HS-5 (cell line): Measurements from ENCODE around the gene KYAT1.
"Not testable (repeated sequence)": the region's sequence is repeated elsewhere in the genome, so short reads cannot be mapped to it uniquely, and the experiment has no call there.

Source experiments
- DNase-seq: peaks from one replicate; pipeline ENCODE4 v3.0.0-alpha.2; 2012; ENCODE audit warnings: low read depth

The KYAT1 gene

GRCh38 chr9:128818099-128818838 lies 63.5 kb downstream of the KYAT1 start, which contains the start of gene ENDOG:
ENDOG (plus strand) TSS chr9:128818500; CDS start chr9:128818685, 185 bp downstream.
- DNase-seq, result peak; percentile 88

- DNase-seq, result no peak
Observed at GRCh38 chr9:128810873-128811272, 70.9 kb downstream of the KYAT1 start.

GRCh38 chr9:128809831-128810230 lies 71.9 kb downstream of the KYAT1 start:
- DNase-seq, result no peak

GRCh38 chr9:128809036-128809599 lies 72.6 kb downstream of the KYAT1 start:
- no peak for DNase-seq

GRCh38 chr9:128808543-128808942 lies 73.2 kb downstream of the KYAT1 start:
- DNase-seq, result no peak

GRCh38 chr9:128807827-128808226 lies 73.9 kb downstream of the KYAT1 start:
- DNase-seq, result no peak

GRCh38 chr9:128805661-128806060 lies 76.1 kb downstream of the KYAT1 start:
- no peak for DNase-seq

- no peak for DNase-seq
Observed at GRCh38 chr9:128802482-128802881, 79.3 kb downstream of the KYAT1 start.

- no peak for DNase-seq
Observed at GRCh38 chr9:128800061-128800460, 81.7 kb downstream of the KYAT1 start.

GRCh38 chr9:128798896-128799295 lies 82.9 kb downstream of the KYAT1 start:
- no peak for DNase-seq

GRCh38 chr9:128794961-128795360 lies 86.8 kb downstream of the KYAT1 start:
- DNase-seq, result not testable (repeated sequence)

GRCh38 chr9:128792978-128793686 lies 88.6 kb downstream of the KYAT1 start:
- DNase-seq, result no peak

- DNase-seq, result no peak
Observed at GRCh38 chr9:128792134-128792533, 89.6 kb downstream of the KYAT1 start.

GRCh38 chr9:128790536-128790935 lies 91.2 kb downstream of the KYAT1 start:
- DNase-seq, result no peak

GRCh38 chr9:128788445-128788844 lies 93.3 kb downstream of the KYAT1 start:
- DNase-seq, result no peak

- no peak for DNase-seq
Observed at GRCh38 chr9:128787659-128788058, 94.1 kb downstream of the KYAT1 start.

- peak; percentile 25 for DNase-seq
Observed at GRCh38 chr9:128786681-128787601, 94.8 kb downstream of the KYAT1 start, which contains the start of gene TBC1D13. TBC1D13 (plus strand) TSS chr9:128787253; CDS start chr9:128787354, 101 bp downstream.

- no peak for DNase-seq
Observed at GRCh38 chr9:128785427-128785826, 96.3 kb downstream of the KYAT1 start.
